Activated T-cell treated with anti-CD3 and anti-CD28 coated beads for 4 hours (primary cell): ENCODE measurements around the gene MGLL.
"Not testable (repeated sequence)": the region's sequence is repeated elsewhere in the genome, so short reads cannot be mapped to it uniquely, and the experiment has no call there.

Experiments
- DNase-seq: peaks from one replicate; pipeline ENCODE4 v3.0.0-alpha.2; 2020

The MGLL gene

DNA sequence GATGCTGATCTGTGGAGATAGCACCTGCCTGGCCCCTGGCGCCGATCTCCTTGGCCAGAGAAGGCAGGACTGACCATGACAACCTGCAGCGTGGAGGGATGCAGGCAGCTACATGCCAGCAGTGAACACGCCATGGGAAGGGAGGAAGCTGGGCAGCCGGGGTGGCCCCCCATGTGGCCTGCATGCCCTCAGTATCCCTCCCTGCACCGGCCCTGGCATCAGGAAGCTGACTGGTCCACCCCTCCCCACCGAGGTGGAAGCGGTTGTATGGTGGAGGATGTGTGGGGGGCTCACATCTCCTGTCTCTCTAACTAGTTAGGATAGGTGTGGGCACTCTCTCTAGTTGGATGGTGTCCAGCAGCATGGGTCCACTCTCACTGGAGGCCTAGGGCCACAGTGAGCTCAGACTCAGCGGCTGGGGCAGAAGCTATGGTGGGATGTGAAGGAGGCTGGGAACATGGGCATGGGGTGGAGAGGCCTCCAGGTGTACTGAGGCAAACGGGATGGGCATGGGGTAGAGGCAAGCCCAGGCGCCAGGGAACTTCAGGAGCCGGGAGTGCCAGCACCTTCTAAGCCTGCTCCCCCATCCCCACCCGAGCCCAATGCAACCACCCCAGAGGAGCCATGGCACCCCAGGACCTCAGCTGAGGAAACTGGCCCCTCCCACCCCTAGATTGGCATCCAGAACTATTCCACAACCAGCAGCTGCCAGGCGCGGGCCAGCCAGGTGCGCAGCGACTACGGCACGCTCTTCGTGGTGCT is 151.4 kb downstream of the MGLL start:
- DNase-seq, result no peak

- DNase-seq, result no peak
Observed at GRCh38 chr3:127670229-127670559, 152.1 kb downstream of the MGLL start.

DNA sequence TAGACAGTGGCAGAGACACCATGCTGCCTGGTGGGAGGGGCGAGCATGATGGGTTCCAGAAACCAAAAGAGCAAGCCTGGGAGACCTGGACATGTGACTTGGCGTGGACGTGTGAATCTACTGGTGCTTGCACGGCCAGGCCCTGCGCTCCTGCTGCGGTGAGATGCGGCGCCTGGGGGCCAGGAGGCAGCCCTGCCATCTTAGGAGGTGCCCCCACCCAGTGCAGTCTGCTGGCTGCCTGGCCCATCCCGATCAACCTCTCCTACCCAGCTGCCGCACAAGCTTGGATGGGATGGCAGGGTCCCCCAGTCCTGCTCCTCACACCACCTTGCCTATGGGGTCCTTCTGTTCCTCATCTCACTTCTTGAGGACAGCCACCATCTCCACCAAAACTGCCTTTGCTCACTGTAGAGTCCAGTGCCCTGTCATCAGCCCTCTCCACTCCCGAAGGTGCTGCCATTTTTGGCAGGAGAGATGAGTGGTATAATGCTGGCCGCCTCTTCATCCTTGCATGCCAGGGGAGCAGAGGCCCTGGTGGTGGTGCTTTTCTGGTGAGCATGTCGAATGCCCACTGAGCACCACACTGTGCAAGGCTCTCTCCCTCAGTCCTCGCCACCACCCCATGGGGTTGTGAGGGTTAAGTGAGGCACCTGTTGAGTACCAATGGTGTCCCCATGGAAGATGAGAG is 152.6 kb downstream of the MGLL start:
- DNase-seq, result no peak

GRCh38 chr3:127668906-127669305 is 153.4 kb downstream of the MGLL start:
- no peak for DNase-seq

DNA sequence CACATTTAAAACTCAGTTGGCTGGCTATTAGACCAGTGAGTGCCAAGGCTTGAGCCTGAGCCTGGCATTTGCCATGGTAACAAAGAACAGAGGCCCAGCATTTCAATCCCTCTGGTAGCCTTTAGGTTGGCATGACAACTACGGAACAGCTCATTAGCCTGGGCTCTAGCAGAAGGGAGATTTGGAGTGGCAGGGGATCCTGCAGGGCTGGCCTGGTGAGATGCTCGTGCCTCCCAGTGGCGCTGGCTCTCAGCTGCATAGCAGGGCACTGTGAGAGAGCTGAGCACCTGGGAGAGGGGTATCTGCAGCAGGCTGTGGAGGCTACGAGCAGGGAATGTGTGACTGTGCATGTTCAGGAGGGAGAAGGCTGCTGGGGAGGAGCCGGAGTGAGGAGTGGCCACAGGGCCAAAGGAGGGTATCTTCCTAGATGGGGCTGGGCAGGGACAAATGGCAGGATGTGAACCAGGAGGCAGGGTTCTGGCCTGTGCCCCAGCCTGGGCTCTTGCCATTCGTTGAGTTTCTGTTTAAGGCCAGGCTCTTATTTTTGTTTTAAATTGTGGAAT is 155.1 kb downstream of the MGLL start:
- no peak for DNase-seq

DNA sequence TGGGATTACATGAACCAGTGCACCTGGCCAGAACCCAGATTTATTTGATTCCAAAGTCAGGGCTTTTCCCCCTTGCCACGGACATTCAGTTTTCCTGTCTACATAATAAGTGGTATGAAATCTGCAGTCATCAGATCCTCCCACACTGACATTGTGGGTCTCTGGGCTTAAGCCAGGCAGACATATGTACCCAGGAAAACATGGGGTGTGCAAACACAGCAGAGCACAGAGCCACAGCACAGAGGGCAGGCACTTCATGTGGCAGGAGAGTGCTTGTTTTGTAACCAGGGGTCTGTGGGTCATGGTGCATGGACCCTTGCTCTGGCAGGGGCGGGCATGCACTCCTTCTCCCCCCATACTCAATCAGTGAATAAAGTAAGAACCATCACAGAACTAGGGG is 155.6 kb downstream of the MGLL start:
- DNase-seq, result no peak

- DNase-seq, result no peak
Observed at GRCh38 chr3:127665586-127665985, 156.7 kb downstream of the MGLL start.

GRCh38 chr3:127665165-127665564 is 157.2 kb downstream of the MGLL start:
- DNase-seq, result no peak

GRCh38 chr3:127663151-127663550 is 159.2 kb downstream of the MGLL start:
- DNase-seq, result no peak

DNA sequence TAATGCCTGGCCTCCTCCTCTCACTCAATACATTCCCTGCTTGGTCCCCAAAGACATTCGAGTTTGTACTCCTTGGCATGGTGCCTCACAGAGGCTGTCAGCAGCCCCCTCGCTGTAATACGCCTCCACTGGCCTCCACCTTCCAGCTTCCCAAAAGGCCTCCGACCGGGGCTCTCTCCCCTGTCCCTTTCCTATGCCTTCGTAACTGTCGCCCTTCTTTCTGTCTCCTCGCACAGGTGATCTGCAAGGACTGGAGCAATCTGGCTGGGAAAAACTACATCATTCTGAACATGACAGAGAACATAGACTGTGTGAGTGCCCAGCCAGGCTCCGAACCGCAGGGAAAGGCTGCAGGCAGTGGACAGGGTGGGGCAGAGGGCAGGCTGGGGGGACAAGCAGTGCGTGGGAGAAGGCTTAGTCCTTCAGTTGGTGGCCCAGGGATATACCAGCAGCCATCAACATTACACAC is 160.3 kb downstream of the MGLL start:
- DNase-seq, result no peak

- DNase-seq, result no peak
Observed at GRCh38 chr3:127661600-127661999, 160.7 kb downstream of the MGLL start.

DNA sequence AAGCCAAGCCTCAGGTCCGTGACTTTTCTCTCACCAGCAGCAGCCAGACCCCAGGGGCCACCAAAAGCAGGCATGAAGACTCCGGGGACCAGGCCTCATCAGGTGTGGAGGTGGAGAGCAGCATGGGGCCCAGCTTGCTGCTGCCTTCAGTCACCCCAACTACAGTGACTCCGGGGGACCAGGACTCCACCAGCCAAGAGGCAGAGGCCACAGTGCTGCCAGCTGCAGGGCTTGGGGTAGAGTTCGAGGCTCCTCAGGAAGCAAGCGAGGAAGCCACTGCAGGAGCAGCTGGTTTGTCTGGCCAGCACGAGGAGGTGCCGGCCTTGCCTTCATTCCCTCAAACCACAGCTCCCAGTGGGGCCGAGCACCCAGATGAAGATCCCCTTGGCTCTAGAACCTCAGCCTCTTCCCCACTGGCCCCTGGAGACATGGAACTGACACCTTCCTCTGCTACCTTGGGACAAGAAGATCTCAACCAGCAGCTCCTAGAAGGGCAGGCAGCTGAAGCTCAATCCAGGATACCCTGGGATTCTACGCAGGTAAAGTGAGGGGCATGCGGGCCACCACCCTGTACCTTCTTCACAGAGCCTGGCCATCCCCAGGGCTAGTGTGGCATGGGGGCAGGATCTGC is 161.6 kb downstream of the MGLL start:
- no peak for DNase-seq

- DNase-seq, result no peak
Observed at GRCh38 chr3:127658234-127658633, 164.1 kb downstream of the MGLL start.

GRCh38 chr3:127656906-127657305 is 165.4 kb downstream of the MGLL start:
- DNase-seq, result no peak

DNA sequence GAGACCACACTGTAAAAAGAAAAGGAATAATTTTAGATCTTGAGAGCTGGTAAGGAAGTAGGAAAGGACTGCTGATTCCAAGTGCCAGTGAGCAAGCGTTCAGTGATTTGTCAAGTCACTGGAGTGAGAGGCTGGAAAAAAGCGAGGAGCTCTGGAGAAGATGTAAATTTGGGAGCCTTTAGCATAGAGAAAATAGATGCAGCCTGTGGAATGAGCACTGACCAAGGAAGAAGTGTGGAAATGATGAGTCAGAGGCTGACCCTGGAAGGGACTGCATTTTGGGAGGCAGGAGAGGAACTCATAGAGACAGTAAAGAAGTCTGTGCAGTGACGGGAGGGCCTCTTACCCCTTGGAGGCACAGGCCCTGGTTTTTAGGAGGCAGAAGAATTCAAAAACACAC is 166.7 kb downstream of the MGLL start:
- no peak for DNase-seq

- not testable (repeated sequence) for DNase-seq
Observed at GRCh38 chr3:127654993-127655392, 167.3 kb downstream of the MGLL start.

DNA sequence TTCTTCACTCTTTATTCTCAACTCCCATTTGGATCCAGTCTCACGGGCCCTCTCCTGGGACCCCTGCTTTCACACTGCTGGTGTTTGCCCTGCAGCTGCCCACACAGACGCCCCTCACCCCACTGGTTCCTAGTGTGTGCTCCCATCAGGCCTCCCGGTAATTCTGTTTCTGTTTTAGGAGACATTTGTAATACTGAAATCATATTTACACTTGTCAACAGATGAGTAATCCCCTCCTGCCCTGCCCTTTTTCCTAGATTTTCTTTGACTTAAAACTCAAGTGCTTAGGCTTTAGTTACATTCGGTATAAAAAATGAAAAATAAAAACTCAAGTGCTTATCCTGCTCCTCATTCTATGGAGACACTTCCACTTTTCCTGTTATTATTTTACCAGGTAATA is 167.9 kb downstream of the MGLL start:
- no peak for DNase-seq

DNA sequence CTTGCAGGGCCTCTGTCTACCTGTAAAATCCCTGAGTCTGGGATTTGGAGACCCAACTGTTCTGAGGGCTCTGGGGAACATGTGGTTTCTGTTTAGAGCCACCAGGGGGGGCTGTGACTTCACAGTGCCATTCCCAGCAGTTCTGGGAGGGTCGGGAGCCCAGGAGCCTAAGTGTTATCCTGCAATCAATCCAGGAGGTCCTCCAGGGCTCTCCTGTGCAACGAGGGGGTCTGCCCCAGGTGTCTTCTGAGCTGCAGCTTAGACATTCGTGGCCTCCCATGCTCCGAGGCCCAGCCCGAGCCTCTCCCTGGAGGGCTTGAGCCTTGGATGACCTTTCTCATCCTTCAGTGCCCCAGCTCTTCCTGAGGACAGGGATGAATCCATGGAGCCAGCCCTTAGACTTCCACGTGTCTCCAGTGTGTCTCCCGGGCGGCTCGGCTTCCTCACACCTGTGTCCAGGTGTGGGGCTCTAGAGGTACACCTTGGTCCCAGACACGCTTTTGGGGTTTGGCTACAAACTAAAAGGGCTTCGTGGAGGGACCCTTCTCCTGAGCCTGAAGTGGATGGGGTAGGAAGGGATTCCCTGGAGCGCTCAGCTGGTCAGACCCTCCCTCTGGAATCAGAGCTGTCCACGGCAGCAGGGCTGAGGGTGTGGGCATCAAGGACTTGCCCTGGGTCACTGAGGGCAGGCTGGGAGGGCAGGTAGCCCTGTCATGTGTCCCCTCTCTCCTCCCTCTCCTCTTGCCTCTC is 169.9 kb downstream of the MGLL start:
- no peak for DNase-seq

DNA sequence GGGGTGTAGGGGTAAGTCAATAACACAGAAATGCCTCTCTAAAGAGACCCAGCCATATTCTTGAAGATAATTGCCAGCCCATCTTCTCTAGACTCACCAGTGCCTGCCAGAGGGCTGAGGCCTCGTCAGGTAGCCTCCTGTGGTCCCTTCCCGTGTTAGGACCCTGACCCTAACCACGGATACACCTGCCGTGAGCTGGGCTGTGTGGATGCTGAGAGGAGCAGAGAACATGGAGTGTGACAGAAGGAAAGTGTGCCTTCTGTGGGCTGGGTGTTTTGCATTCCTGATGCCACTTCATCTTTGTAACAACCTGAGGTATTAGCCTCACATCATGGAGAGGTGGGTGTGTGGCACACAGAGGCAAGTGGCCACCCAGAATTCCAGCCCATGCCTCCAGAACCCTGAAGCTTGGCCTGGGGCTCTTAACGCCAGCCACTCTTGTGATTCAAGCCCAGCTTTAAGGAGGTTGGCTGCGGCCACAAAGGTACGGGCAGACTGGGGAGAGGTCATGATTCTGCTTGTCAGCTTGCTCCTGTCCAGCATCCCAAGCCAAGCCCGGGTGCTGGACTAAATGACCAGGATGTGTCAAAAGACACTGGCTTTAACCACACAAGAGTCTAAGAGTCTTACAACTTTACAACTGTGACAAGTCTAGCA is 170.7 kb downstream of the MGLL start:
- no peak for DNase-seq

GRCh38 chr3:127650236-127650635 is 172.1 kb downstream of the MGLL start:
- no peak for DNase-seq

DNA sequence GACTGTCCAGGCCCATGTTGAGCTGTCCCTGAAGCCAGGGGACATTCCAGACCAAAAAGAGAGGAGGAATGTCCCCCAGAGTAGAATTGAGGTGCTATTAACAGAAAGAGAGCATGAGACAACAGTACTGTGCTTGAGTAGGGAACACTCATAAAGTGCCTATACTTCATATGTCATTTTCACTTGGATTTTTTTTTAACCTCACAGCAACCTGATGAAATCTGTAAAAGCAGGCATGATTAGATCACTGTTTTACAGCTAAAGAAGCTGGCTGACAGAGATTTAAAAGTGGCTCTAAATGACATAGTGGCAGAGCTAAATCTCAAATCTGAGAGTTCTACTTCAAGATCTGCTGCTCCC is 174.5 kb downstream of the MGLL start:
- DNase-seq, result no peak

GRCh38 chr3:127647166-127647844 is 175.0 kb downstream of the MGLL start:
- DNase-seq, result no peak
